Liver (tissue), 9 donors: ENCODE data around the gene PPP2R5C. TPM values are rescaled to one million over a fixed set of nuclear protein-coding genes. Genes with fewer than 3 reads are reported as not detected.

Experiments used
- DNase-seq: peaks from one replicate; pipeline ENCODE4 v3.0.0-alpha.2; 2017; ENCODE audit warnings: low spot score
- H3K27ac ChIP-seq, 2 donors: one replicate each; pipeline ENCODE4 v1.7.0; 2013; ENCODE audit warnings: inconsistent platforms in 2 of 2, low read length in 2 of 2, control low read depth in 1 of 2, low read depth in 1 of 2, mild to moderate bottlenecking in 1 of 2
- H3K27me3 ChIP-seq, 4 donors: one replicate each; pipeline versions ENCODE4 v1.6.1 to v1.7.0; 2013; ENCODE audit warnings: low read length in 3 of 4, inconsistent platforms in 1 of 4, mild to moderate bottlenecking in 1 of 4, moderate library complexity in 1 of 4; ENCODE audit not compliant: control insufficient read depth in 4 of 4, insufficient read depth in 4 of 4
- H3K36me3 ChIP-seq, 4 donors: one replicate each; pipeline versions ENCODE4 v1.6.1 to v1.7.0; 2013; ENCODE audit warnings: low read length in 3 of 4, mild to moderate bottlenecking in 3 of 4, low read depth in 1 of 4, moderate library complexity in 1 of 4; ENCODE audit not compliant: control insufficient read depth in 4 of 4, insufficient read depth in 3 of 4
- H3K4me1 ChIP-seq, 4 donors: one replicate each; pipeline versions ENCODE4 v1.6.1 to v1.7.0; 2013; ENCODE audit warnings: low read length in 3 of 4, mild to moderate bottlenecking in 3 of 4, moderate library complexity in 1 of 4; ENCODE audit not compliant: control insufficient read depth in 4 of 4, insufficient read depth in 4 of 4
- H3K4me3 ChIP-seq, 3 donors: one replicate each; pipeline versions ENCODE4 v1.6.1 to v1.7.0; 2013; ENCODE audit warnings: low read length in 3 of 3, control low read depth in 1 of 3, low read depth in 1 of 3, mild to moderate bottlenecking in 1 of 3
- H3K9ac ChIP-seq, 2 donors: one replicate each; pipeline ENCODE4 v1.7.0; 2013; ENCODE audit warnings: low read length in 2 of 2, mild to moderate bottlenecking in 2 of 2, moderate library complexity in 2 of 2, control low read depth in 1 of 2, low read depth in 1 of 2
- H3K9me3 ChIP-seq, 4 donors: one replicate each; pipeline versions ENCODE4 v1.6.1 to v1.7.0; 2013; ENCODE audit warnings: low read length in 3 of 4; ENCODE audit not compliant: control insufficient read depth in 4 of 4
- ATF3 ChIP-seq: IDR thresholded peaks from 2 replicates; pipeline ENCODE4 v1.6.1; 2016; ENCODE audit warnings: antibody characterized with exemption
- EGR1 ChIP-seq, 2 donors: IDR thresholded peaks; 2 replicates each; pipeline ENCODE4 v1.6.1; 2016 to 2018; ENCODE audit warnings: antibody characterized with exemption in 2 of 2, low read depth in 2 of 2
- FOXA1 ChIP-seq: IDR thresholded peaks from 2 replicates; pipeline ENCODE4 v1.6.1; 2016; ENCODE audit warnings: antibody characterized with exemption
- FOXA2 ChIP-seq: IDR thresholded peaks from 2 replicates; pipeline ENCODE4 v1.6.1; 2016; ENCODE audit warnings: antibody characterized with exemption
- GABPA ChIP-seq, 2 donors: IDR thresholded peaks in 1 of 2; conservative IDR thresholded peaks in 1 of 2; 2 replicates each; pipeline ENCODE4 v1.6.1; 2016; ENCODE audit warnings: antibody characterized with exemption in 2 of 2, mild to moderate bottlenecking in 1 of 2, moderate library complexity in 1 of 2
- HNF4A ChIP-seq, 2 donors: conservative IDR thresholded peaks; 2 replicates each; pipeline ENCODE4 v1.6.1; 2016; ENCODE audit warnings: antibody characterized with exemption in 2 of 2, mild to moderate bottlenecking in 2 of 2
- HNF4G ChIP-seq: IDR thresholded peaks from 2 replicates; pipeline ENCODE4 v1.6.1; 2016; ENCODE audit warnings: antibody characterized with exemption
- JUND ChIP-seq, 2 donors: IDR thresholded peaks; 2 replicates each; pipeline ENCODE4 v1.6.1; 2016; ENCODE audit warnings: antibody characterized with exemption in 2 of 2
- NR2F2 ChIP-seq: IDR thresholded peaks from 2 replicates; pipeline ENCODE4 v1.6.1; 2016; ENCODE audit warnings: antibody characterized with exemption
- RAD21 ChIP-seq, 2 donors: IDR thresholded peaks; 2 replicates each; pipeline ENCODE4 v1.6.1; 2016; ENCODE audit warnings: antibody characterized with exemption in 2 of 2, mild to moderate bottlenecking in 2 of 2
- RXRA ChIP-seq, 2 donors: IDR thresholded peaks; 2 replicates each; pipeline ENCODE4 v1.6.1; 2017 to 2018; ENCODE audit warnings: antibody characterized with exemption in 2 of 2, mild to moderate bottlenecking in 1 of 2
- SP1 ChIP-seq: IDR thresholded peaks from 2 replicates; pipeline ENCODE4 v1.6.1; 2018; ENCODE audit warnings: antibody characterized with exemption, mild to moderate bottlenecking
- TAF1 ChIP-seq: conservative IDR thresholded peaks from 2 replicates; pipeline ENCODE4 v1.6.1; 2016; ENCODE audit warnings: antibody characterized with exemption, mild to moderate bottlenecking
- YY1 ChIP-seq: IDR thresholded peaks from 2 replicates; pipeline ENCODE4 v1.6.1; 2016; ENCODE audit warnings: antibody characterized with exemption, mild to moderate bottlenecking
- WGBS: extraction: QIAGEN DNeasy Blood & Tissue Kit; methylation state at CpG from one replicate; pipeline ENCODE4 v1.1.7; 2013; 5-methylcytosine and 5-hydroxymethylcytosine counted together
- polyA plus RNA-seq, 2 donors: library from polyadenylated mRNA; stranded (reverse) in 1 of 2; unstranded in 1 of 2; fragments of 200-250 nt in 1 of 2; fragments of >200 nt in 1 of 2; fragmentation: Nextera tagmentation in 1 of 2; extraction: Ambion mirVana in 1 of 2; gene quantifications; one replicate each; pipeline versions ENCODE4 v1.2.1 to v1.2.3, GENCODE V29; 2013 to 2015
- total RNA-seq, 2 donors: library from RNA; depleted of rRNA; stranded (reverse); fragments of >200 nt; gene quantifications; one replicate each; pipeline ENCODE4 v1.2.3, GENCODE V29; 2014
- TF ChIP-seq, protein P1 (sequence below): IDR thresholded peaks from 2 replicates; pipeline ENCODE4 v1.6.1; 2016; ENCODE audit warnings: antibody characterized with exemption
- TF ChIP-seq, protein P2 (sequence below): IDR thresholded peaks from 2 replicates; pipeline ENCODE4 v1.6.1; 2016; ENCODE audit warnings: antibody characterized with exemption, mild to moderate bottlenecking
- TF ChIP-seq, protein P3 (sequence below): IDR thresholded peaks from 2 replicates; pipeline ENCODE4 v1.6.1; 2016; ENCODE audit warnings: antibody characterized with exemption
- TF ChIP-seq, protein P4 (sequence below): fragments of 150-350 bp; IDR thresholded peaks from 2 replicates; pipeline ENCODE4 v1.5.1; 2017; ENCODE audit warnings: improper control_type of control experiment, low read depth, low read length; ENCODE audit not compliant: missing input control
- donor health status: healthy.
- donor health status: healthy.
- donor health status: healthy.
- donor health status: healthy.
- donor health status: healthy.

PPP2R5C gene
- total and polyA plus RNA-seq, 4 donors = 33.5 to 52.3 (median 43.9) TPM

DNA sequence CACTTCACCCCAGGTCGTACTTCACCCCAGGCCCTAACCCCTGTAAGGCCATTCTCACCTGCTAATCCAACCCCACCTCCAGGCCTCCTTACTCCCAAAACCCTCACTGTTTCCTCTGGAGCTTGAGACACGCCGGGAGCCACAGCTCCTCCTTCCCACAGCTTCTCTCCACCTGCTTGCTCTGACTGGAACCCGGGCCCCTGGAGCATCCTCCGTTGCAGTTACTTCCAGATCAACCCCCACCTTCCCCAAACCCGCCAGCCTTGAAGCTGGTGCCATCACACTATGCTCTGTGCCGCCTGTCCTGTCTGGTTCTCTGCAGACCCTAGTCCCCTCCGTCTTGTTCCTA, 34.6 kb upstream of the PPP2R5C start:
- H3K9me3 ChIP-seq = no peaks in the 10 kb centered on the region
- TF ChIP-seq YY1 = no peak
- TF ChIP-seq RXRA (IDR thresholded peaks at IDR 0.05) = no peak
- TF ChIP-seq JUND (IDR thresholded peaks at IDR 0.05) = no peak
- TF ChIP-seq GABPA (IDR thresholded peaks at IDR 0.05 in 1 of 2, conservative IDR thresholded peaks at IDR 0.05 in 1 of 2) = no peak
- no peaks in the 10 kb centered on the region for H3K27me3 ChIP-seq
- H3K9ac ChIP-seq = no peak overlapping the region
- no peak overlapping the region for H3K4me3 ChIP-seq
- H3K36me3 ChIP-seq = no peaks in the 10 kb centered on the region
- peaks cover 0 to 4% (median 0%) of the 10 kb centered on the region in 4 donors for H3K4me1 ChIP-seq
- DNase-seq = no peak
- no peak overlapping the region for H3K27ac ChIP-seq
- WGBS = 74% methylated on average over 8 of the region's 8 CpGs

GRCh38 chr14:101727611-101728366, 33.7 kb upstream of the PPP2R5C start:
- peaks cover 0 to 4% (median 0%) of the 10 kb centered on the region in 4 donors for H3K4me1 ChIP-seq
- H3K9me3 ChIP-seq = no peaks in the 10 kb centered on the region
- no peak overlapping the region for H3K4me3 ChIP-seq
- no peak overlapping the region for H3K27ac ChIP-seq
- peak; percentile 3 for DNase-seq
- 79% methylated on average over 7 of the region's 7 CpGs for WGBS
- H3K36me3 ChIP-seq = no peaks in the 10 kb centered on the region
- TF ChIP-seq FOXA2 (no peak), HNF4A (conservative IDR thresholded peaks at IDR 0.05) (no peak), RXRA (IDR thresholded peaks at IDR 0.05) (no peak), HNF4G (no peak), FOXA1 (no peak), SP1 (no peak), EGR1 (IDR thresholded peaks at IDR 0.05; ENCODE audit: low read depth in 2 of 2) (no peak), ATF3 (no peak), RAD21 (IDR thresholded peaks at IDR 0.05) (no peak), TAF1 (no peak), GABPA (IDR thresholded peaks at IDR 0.05 in 1 of 2, conservative IDR thresholded peaks at IDR 0.05 in 1 of 2) (no peak), YY1 (no peak), JUND (IDR thresholded peaks at IDR 0.05) (no peak), NR2F2 (no peak)
- TF ChIP-seq, protein P1, sequence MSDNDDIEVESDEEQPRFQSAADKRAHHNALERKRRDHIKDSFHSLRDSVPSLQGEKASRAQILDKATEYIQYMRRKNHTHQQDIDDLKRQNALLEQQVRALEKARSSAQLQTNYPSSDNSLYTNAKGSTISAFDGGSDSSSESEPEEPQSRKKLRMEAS = no peak
- TF ChIP-seq, protein P2, sequence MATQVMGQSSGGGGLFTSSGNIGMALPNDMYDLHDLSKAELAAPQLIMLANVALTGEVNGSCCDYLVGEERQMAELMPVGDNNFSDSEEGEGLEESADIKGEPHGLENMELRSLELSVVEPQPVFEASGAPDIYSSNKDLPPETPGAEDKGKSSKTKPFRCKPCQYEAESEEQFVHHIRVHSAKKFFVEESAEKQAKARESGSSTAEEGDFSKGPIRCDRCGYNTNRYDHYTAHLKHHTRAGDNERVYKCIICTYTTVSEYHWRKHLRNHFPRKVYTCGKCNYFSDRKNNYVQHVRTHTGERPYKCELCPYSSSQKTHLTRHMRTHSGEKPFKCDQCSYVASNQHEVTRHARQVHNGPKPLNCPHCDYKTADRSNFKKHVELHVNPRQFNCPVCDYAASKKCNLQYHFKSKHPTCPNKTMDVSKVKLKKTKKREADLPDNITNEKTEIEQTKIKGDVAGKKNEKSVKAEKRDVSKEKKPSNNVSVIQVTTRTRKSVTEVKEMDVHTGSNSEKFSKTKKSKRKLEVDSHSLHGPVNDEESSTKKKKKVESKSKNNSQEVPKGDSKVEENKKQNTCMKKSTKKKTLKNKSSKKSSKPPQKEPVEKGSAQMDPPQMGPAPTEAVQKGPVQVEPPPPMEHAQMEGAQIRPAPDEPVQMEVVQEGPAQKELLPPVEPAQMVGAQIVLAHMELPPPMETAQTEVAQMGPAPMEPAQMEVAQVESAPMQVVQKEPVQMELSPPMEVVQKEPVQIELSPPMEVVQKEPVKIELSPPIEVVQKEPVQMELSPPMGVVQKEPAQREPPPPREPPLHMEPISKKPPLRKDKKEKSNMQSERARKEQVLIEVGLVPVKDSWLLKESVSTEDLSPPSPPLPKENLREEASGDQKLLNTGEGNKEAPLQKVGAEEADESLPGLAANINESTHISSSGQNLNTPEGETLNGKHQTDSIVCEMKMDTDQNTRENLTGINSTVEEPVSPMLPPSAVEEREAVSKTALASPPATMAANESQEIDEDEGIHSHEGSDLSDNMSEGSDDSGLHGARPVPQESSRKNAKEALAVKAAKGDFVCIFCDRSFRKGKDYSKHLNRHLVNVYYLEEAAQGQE = no peak
- TF ChIP-seq, protein P3, sequence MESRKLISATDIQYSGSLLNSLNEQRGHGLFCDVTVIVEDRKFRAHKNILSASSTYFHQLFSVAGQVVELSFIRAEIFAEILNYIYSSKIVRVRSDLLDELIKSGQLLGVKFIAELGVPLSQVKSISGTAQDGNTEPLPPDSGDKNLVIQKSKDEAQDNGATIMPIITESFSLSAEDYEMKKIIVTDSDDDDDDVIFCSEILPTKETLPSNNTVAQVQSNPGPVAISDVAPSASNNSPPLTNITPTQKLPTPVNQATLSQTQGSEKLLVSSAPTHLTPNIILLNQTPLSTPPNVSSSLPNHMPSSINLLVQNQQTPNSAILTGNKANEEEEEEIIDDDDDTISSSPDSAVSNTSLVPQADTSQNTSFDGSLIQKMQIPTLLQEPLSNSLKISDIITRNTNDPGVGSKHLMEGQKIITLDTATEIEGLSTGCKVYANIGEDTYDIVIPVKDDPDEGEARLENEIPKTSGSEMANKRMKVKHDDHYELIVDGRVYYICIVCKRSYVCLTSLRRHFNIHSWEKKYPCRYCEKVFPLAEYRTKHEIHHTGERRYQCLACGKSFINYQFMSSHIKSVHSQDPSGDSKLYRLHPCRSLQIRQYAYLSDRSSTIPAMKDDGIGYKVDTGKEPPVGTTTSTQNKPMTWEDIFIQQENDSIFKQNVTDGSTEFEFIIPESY = no peak
- TF ChIP-seq, protein P4, sequence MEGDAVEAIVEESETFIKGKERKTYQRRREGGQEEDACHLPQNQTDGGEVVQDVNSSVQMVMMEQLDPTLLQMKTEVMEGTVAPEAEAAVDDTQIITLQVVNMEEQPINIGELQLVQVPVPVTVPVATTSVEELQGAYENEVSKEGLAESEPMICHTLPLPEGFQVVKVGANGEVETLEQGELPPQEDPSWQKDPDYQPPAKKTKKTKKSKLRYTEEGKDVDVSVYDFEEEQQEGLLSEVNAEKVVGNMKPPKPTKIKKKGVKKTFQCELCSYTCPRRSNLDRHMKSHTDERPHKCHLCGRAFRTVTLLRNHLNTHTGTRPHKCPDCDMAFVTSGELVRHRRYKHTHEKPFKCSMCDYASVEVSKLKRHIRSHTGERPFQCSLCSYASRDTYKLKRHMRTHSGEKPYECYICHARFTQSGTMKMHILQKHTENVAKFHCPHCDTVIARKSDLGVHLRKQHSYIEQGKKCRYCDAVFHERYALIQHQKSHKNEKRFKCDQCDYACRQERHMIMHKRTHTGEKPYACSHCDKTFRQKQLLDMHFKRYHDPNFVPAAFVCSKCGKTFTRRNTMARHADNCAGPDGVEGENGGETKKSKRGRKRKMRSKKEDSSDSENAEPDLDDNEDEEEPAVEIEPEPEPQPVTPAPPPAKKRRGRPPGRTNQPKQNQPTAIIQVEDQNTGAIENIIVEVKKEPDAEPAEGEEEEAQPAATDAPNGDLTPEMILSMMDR = no peak
- no peaks in the 10 kb centered on the region for H3K27me3 ChIP-seq
- H3K9ac ChIP-seq = no peak overlapping the region
